8988T (cell line): ENCODE data around the gene ATP1A2.

Experiments
- DNase-seq: peaks from one replicate; pipeline ENCODE4 v3.0.0; 2011

ATP1A2 gene

GRCh38 chr1:160115545-160116282 is at the start of gene ATP1A2:
TSS of gene ATP1A2 (plus strand) at chr1:160115759. CDS start at chr1:160115862, 103 bp downstream.
- no peak for DNase-seq

GRCh38 chr1:160066829-160067745 is 48.5 kb upstream of the ATP1A2 start:
- no peak for DNase-seq

- DNase-seq: no peak
These were observed 47.3 kb upstream of the ATP1A2 start for GRCh38 chr1:160068225-160068624.

GRCh38 chr1:160069460-160070231 is 45.9 kb upstream of the ATP1A2 start, which contains the start of gene KCNJ10:
TSS of gene KCNJ10 (minus strand) at chr1:160070160. CDS start at chr1:160042532, 27,628 bp downstream.
- no peak for DNase-seq

DNA sequence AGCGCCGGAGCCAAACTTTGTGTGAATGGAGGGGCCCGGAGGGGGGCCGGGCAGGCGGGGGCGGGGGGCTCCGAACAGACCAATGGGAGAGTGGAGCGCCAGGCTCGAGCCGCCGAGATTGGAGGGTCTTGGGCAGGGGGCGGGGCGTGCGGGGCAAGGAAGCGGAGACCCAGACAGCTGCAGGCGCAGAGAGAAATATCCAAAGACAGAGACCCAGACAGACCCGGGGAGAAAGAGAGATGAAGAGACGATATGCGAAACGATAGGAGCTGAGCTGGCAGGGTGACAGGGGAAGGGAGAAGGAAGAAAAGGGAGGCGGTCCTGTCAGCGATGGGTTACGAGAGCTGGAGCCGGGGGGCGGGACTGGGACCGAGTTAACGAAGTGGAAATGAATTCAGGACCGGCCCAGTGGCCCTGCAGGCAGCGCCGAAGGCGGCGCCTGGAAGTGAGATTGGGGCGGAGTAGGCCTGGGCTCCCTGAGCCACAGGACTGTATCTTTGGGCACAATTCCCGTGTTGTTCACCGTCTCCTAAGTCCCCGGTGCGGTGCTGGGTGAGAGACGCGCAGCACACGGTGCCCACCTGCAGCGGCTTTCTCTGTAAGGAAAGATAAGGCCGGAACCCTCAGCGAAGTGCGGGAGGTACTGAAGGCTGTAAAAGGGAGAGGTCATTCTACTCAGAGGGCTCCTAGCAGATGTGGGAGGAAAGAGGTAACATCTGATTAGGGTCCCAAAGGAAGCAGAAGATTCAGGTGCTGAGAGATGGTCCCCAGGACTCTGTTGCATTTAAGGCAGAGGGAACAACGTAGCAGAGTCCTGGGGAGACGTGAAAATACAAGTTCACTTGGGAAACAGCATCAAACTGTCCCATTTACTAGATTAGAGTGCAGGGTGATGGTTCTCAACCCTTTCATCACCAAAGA is 45.1 kb upstream of the ATP1A2 start:
- peak; percentile 79 for DNase-seq

DNA sequence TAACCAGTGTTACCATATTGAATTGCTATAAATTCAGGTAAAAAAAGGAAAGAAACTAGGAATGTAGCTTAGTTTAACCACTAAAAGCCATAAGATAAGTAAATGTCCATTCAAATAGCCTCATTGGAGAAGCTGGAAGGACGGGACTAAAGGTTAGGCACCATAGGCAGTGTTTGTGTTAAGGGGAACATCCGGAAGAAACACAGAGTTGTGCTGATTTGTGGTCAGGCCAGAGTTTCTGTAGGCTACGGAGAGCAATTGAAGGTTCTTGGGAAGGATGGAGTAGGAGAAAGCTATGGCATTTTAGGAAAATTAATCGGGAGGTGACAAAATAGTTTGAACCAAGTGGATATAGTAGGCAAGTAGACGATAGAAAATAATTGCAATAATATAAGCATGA is 44.3 kb upstream of the ATP1A2 start:
- DNase-seq: no peak

GRCh38 chr1:160074865-160075264 is 40.7 kb upstream of the ATP1A2 start:
- no peak for DNase-seq

- no peak for DNase-seq
These were observed 39.7 kb upstream of the ATP1A2 start for GRCh38 chr1:160075836-160076235.

DNA sequence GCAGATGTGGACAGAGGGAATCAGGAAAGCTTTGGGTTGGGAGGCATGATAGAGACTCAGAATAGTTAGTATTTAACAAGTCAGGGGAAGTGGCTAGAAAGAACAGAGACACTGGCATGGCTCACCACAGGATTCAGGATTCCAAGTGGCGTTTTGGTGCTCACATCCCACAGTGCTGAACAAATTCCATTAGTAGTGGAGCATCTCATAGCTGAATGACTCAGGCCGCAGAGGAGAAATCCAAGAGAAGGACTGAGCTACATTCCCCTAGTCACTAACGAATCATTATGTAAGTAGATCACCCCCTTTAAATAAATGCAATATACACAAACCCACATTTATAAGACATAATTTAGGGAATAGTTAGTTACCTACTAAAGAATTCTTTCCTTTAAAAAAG is 39.3 kb upstream of the ATP1A2 start:
- DNase-seq: no peak

- DNase-seq: no peak
These were observed 38.1 kb upstream of the ATP1A2 start for GRCh38 chr1:160077486-160077885.

DNA sequence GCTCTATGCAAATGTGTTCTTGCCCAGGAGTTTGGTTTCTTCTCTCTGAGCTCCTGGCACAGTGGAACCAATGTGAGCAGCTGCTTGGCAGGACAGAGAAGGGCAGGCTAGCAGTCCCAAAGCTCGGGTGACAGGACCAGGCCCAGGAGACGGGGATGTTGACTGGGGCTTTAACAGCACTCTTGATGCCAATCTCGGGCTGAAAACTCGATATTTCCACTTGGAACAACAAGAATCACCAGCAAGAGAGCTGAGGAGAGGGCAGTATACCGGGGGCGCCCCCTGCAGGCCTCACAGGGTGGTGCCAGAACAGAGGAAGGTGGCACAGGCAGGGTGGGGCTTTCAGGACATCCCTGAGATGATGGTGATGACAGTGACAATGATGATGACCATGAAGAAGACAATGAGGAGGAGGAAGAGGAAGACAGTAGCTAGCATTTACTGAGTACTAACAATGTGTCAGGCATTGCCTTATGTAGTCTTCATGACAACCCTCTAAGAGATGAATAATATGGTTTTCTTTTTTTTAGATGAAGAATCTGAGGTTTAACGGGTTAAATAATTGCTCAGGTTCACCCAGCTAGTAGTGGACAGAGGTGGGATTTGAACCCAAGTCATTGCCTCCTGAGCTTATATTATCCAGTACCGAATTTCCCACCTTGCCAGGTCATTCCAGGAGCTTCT is 36.9 kb upstream of the ATP1A2 start:
- DNase-seq: peak; percentile 71

GRCh38 chr1:160079448-160079847 is 36.1 kb upstream of the ATP1A2 start:
- DNase-seq: no peak

DNA sequence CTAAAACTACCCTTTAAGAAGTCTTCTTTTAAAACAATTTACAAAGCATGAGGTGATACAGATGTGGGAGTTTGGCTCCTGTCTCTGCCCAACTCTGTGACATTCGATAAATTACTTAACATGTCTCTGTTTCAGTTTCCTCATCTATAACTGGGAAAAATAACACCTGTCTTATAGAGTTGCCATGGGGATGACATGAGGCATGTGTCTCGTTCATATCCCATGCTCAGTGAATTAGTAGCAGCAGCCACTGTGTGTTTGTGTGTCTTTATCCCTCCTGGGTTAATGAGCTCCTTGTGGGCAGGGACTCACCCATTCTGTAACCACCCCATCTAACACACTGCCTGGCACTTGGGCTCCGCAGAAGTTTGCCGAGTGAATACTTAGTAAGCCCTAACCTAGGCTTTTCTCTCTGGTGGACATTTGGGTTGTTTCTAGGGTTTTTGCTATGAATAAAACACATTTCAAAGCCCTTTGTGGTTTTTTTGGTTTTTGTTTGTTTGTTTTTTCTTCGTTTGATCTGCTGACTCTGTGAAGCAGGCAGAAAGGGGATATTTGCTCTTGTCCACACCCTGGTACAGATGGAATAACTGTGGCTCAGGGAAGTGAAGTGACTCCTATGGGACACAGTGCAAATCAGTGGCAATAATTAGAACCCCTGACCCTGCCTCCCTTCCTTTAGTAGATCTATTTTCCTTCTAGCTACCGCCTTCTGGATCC is 35.0 kb upstream of the ATP1A2 start:
- DNase-seq: no peak

- no peak for DNase-seq
These were observed 34.2 kb upstream of the ATP1A2 start, which contains the start of gene KCNJ9 for GRCh38 chr1:160081261-160081936. TSS of gene KCNJ9 (plus strand) at chr1:160081538. CDS start at chr1:160084031, 2,493 bp downstream.

- DNase-seq: no peak
These were observed 33.1 kb upstream of the ATP1A2 start for GRCh38 chr1:160082487-160082886.

DNA sequence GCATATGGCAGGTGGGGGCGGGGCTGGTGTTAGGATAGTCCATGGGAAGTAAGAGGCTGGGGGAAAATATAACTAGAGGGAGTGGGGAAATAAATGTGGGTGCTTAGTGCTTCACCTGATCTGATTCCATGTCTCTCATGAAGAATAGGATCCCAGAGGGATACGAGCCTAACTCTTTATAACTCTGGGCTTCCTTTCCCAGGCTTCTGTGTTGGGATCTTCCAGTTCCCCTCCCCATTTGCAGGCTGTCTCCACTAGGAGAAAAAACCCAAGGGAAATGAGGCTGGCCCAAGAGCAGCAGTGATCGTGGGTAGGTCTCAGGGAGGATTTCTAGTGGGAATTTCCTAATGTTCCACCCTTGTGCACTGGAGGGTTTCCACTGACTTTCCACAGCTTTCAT is 32.6 kb upstream of the ATP1A2 start:
- no peak for DNase-seq

- peak; percentile 90 for DNase-seq
These were observed 31.4 kb upstream of the ATP1A2 start for GRCh38 chr1:160083968-160084770.

DNA sequence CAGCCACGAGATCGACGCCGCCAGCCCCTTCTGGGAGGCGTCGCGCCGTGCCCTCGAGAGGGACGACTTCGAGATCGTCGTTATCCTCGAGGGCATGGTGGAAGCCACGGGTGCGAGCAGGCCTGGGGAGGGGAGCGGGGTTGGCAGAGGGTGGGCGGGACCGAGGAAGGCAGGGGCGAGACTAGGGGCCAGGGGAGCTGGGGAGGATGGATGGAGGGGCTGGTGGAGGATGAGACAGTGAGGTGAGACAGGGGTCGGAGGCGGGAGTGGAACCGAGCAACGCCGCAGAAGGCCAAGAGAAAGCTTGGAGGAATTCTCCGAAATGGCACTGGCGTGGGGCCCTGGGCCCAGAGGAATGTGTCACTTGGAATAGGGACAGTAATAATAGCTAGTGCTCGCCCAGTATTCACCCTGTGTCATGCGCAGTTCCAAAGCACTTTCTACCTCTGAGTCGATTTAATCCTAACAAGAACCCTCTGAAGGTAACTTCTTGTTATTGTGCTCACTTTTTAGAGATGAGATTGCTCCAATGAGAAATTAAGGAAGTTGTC is 30.7 kb upstream of the ATP1A2 start:
- DNase-seq: no peak
